ENCODE data around the gene WDR7. TPM values are rescaled to one million over a fixed set of nuclear protein-coding genes. Genes with fewer than 3 reads are reported as not detected.

WDR7 gene
- total RNA-seq, 6 experiments from 2014 or later: 10.4 to 18.8 (median 15.3) TPM

DNA sequence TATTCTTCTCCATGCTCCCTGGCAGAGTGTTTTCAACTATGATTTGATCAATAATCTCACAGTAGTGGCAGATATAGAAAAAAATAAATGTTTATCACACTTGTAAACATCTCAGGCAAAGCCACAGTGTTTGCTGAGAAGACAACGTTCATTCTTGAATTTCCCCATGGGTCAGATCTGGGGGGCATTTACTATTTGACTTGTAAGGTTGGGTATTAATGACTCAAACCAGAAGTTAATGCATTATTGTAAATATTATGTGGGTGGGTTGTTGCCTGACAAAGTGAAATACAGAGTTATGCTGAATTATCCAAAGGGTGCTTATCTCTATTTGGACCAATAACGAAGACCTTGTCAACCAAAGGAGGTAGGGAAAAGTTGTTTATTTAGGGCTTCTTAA lies 346.0 kb downstream of the WDR7 start:
- H3K4me3 ChIP-seq: no peak overlapping the region
- DNase-seq (no peak), ATAC-seq (no peak)
- H3K27ac ChIP-seq: no peak overlapping the region
- intact Hi-C loops (cut with DNase I): no loop called here
- TF ChIP-seq POLR2A (IDR thresholded peaks at IDR 0.05) (no peak), CTCF (IDR thresholded peaks at IDR 0.05) (no peak)
- WGBS (ENCODE audit: insufficient coverage, low coverage, low lambda C conversion rate, missing lambda C conversion rate): 76% methylated on average over 2 of the region's 2 CpGs
- no peaks in the 10 kb centered on the region for H3K36me3 ChIP-seq
- no peaks in the 10 kb centered on the region for H3K9me3 ChIP-seq
- H3K4me1 ChIP-seq: no peaks in the 10 kb centered on the region
- no peaks in the 10 kb centered on the region for H3K27me3 ChIP-seq

GRCh38 chr18:56999823-57000222 lies 348.7 kb downstream of the WDR7 start:
- H3K27me3 ChIP-seq: no peaks in the 10 kb centered on the region
- H3K9me3 ChIP-seq: no peaks in the 10 kb centered on the region
- H3K4me3 ChIP-seq: no peak overlapping the region
- TF ChIP-seq CTCF (IDR thresholded peaks at IDR 0.05) (no peak), POLR2A (IDR thresholded peaks at IDR 0.05) (no peak)
- no peaks in the 10 kb centered on the region for H3K4me1 ChIP-seq
- H3K36me3 ChIP-seq: no peaks in the 10 kb centered on the region
- no peak for DNase-seq
- WGBS (ENCODE audit: insufficient coverage, low coverage, low lambda C conversion rate, missing lambda C conversion rate): 97% methylated on average over 3 of the region's 3 CpGs
- intact Hi-C loops (cut with DNase I): no loop called here
- ATAC-seq: no peak
- H3K27ac ChIP-seq: no peak overlapping the region

DNA sequence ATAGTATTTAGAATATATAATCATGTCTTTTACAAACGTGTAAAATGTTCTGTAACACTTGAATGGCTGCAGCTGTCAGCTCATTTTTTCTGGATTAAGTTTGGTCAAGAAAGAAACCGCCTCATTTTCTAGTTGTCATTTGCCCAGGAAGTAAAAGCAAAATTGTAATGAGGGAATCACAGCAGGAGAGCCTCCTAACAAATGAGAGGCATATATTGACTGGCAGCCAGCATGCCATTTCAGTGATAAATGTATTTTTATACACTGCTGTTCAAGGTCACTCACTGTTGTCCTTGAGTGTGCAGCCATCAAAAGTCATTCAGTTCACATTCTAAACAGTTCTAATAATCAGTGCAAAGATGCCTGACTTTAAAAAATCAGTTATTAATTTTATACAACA lies 351.5 kb downstream of the WDR7 start:
- WGBS (ENCODE audit: insufficient coverage, low coverage, low lambda C conversion rate, missing lambda C conversion rate): 79% methylated on average over 2 of the region's 2 CpGs
- Histone ChIP-seq H3K27ac (no peak overlapping the region), H3K27me3 (no peaks in the 10 kb centered on the region), H3K36me3 (no peaks in the 10 kb centered on the region), H3K4me3 (no peak overlapping the region), H3K4me1 (no peaks in the 10 kb centered on the region), H3K9me3 (no peaks in the 10 kb centered on the region)
- intact Hi-C loops (cut with DNase I): no loop called here
- DNase-seq (no peak), ATAC-seq (no peak)
- TF ChIP-seq POLR2A (IDR thresholded peaks at IDR 0.05): no peak

GRCh38 chr18:57003342-57003741 lies 352.2 kb downstream of the WDR7 start:
- Histone ChIP-seq H3K4me1 (no peaks in the 10 kb centered on the region), H3K9me3 (no peaks in the 10 kb centered on the region), H3K27me3 (no peaks in the 10 kb centered on the region), H3K4me3 (no peak overlapping the region), H3K27ac (no peak overlapping the region), H3K36me3 (no peaks in the 10 kb centered on the region)
- TF ChIP-seq CTCF (IDR thresholded peaks at IDR 0.05) (no peak), POLR2A (IDR thresholded peaks at IDR 0.05) (no peak)
- ATAC-seq (no peak), DNase-seq (no peak)
- intact Hi-C loops (cut with DNase I): no loop called here
- 41% methylated on average over 2 of the region's 2 CpGs for WGBS (ENCODE audit: insufficient coverage, low coverage, low lambda C conversion rate, missing lambda C conversion rate)

DNA sequence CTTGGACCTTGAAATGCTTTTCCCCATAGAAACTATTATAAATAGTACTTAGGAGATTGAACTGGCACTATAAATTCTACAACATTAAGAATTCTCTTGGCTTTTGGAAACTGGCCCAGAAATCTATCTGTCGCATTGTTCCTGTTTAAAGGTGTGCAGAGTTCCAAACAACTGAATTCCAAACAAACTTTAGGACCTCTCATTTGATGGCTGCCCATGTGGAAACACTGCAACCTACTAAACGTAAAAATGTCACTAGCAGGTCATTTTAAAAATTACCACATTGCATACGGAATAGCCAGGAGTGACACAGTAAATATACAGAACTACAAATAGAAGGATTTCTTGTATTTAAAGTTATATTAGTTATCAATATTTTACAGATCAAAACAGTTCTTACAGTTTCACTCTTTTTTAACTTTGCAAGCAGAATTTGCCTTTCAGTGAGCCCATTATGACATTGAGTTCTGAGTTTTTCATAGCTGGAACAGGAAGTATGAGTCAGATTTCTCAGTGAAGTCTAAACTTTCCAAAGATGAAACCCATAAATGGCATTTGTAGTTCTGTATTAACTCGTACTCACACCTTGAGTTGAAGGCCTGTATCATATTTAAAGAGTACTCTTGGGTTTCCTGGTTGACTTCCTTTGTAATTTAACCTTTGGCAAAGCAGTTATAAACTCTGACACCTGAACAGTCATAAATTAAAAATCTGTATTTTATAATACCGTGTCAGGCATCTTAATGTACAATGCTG lies 353.4 kb downstream of the WDR7 start:
- H3K36me3 ChIP-seq: no peaks in the 10 kb centered on the region
- no peak overlapping the region for H3K27ac ChIP-seq
- 62% methylated on average over 5 of the region's 5 CpGs for WGBS (ENCODE audit: insufficient coverage, low coverage, low lambda C conversion rate, missing lambda C conversion rate)
- intact Hi-C loops (cut with DNase I): no loop called here
- no peaks in the 10 kb centered on the region for H3K27me3 ChIP-seq
- ATAC-seq (peak in 1 of 4 donors; percentile 74), DNase-seq (no peak)
- TF ChIP-seq CTCF (IDR thresholded peaks at IDR 0.05) (no peak), POLR2A (IDR thresholded peaks at IDR 0.05) (no peak)
- no peaks in the 10 kb centered on the region for H3K9me3 ChIP-seq
- no peak overlapping the region for H3K4me3 ChIP-seq
- H3K4me1 ChIP-seq: no peaks in the 10 kb centered on the region
